ENCODE results near the gene PRKCZ.

The PRKCZ gene

GRCh38 chr1:2173546-2174347 lies 123.5 kb downstream of the PRKCZ start:
- in situ Hi-C loops (cut with HindIII; ENCODE audit: low sequenced_read_pairs), result no loop called here

DNA sequence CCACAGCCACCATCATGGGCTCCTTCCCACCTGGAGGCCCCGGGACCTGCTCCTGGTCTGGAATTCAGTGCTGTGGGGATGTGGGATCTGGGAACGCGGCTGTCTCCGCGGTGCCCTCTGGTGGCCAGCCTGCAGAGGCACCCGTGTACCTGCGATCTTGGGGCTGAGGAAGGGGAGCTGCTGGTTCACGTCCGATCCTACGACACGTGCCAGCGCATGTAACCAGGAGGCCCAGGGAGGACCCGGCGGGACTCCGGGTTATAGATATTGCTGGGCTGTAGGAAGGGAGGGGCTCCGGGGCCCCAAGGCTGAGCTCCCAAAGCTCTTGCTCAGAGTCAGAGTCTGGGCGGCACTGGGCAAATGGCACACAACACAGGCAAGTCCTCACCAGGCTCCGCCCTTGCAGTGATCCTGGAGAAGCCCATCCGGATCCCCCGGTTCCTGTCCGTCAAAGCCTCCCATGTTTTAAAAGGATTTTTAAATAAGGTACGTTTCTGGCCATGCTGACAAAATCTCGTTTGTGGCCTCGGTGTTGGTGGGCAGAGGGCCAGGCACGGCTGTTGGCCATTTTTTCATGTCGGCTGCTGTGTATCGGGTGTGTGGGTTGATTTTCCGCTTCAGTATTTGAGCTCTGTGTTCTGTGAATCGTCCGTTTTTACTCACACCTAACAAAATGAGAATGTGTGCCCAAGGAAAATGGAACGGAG lies 124.3 kb downstream of the PRKCZ start:
- in situ Hi-C loops (cut with HindIII; ENCODE audit: low sequenced_read_pairs), result no loop called here

- in situ Hi-C loops (cut with HindIII; ENCODE audit: low sequenced_read_pairs), result no loop called here
Measured at GRCh38 chr1:2175055-2175414, 124.8 kb downstream of the PRKCZ start.

- in situ Hi-C loops (cut with HindIII; ENCODE audit: low sequenced_read_pairs), result no loop called here
Measured at GRCh38 chr1:2175681-2176454, 125.7 kb downstream of the PRKCZ start.

DNA sequence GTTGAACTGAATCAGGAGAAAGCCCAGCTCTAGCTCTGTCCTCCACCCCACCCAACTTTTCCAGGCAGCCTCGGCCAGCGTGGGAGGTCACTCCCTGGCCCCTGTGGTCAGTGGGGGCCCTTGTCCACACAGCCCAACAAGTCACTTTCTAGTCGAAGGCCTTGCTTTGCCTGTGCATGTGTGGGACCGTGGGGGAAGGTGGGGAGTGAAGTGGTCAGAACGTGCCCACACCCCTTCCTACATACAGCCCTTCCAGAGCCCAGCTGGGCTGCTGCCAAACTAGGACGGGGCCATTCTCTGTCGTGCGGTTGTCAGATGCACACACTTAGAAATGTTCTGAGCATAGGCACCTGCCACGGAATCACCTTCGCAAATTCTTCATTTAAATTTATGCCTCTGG lies 126.4 kb downstream of the PRKCZ start:
- in situ Hi-C loops (cut with HindIII; ENCODE audit: low sequenced_read_pairs), result no loop called here

DNA sequence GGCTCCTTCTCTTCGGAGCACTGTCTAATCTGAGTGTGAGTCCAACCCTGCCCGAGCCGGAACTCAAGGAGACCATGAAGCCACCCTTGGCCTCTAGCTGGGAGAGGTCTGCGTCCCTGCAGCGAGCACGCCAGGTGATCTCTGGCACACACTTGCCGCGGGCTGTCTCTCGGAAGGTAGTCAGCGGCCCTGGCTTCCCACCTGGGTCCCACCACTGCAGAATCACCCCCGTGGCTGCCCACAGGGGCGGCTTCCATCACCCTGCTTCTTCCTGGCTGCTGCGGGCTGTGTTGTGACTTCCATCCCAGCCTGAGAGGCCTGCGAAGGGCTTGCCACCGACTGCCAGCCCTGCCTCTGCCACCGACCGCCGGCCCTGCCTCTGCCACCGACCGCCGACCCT lies 127.3 kb downstream of the PRKCZ start:
- in situ Hi-C loops (cut with HindIII; ENCODE audit: low sequenced_read_pairs), result no loop called here

- in situ Hi-C loops (cut with HindIII; ENCODE audit: low sequenced_read_pairs), result no loop called here
Measured at GRCh38 chr1:2177946-2178538, 127.8 kb downstream of the PRKCZ start.

DNA sequence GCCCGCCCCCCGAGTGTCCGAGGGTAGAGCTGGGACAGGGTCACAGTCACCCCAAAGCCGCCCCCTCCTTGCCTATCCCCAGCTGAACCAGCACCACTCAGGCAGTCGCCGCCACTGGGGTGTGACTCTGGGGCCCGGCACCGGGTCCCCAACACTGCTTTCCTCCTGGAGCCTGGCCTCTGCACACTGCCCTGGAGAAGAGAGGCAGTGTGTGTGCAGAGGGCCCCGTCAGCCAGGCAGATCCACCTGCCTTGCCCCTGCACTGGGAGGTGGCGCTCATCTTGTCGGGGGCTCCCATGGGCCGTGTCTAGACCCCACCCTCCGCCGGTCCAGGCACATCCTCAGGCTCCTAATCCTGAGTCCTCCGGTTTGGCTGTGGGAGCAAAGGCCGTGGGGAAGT lies 128.7 kb downstream of the PRKCZ start:
- in situ Hi-C loops (cut with HindIII; ENCODE audit: low sequenced_read_pairs), result no loop called here

- in situ Hi-C loops (cut with HindIII; ENCODE audit: low sequenced_read_pairs), result no loop called here
Measured at GRCh38 chr1:2179283-2180013, 129.2 kb downstream of the PRKCZ start.

DNA sequence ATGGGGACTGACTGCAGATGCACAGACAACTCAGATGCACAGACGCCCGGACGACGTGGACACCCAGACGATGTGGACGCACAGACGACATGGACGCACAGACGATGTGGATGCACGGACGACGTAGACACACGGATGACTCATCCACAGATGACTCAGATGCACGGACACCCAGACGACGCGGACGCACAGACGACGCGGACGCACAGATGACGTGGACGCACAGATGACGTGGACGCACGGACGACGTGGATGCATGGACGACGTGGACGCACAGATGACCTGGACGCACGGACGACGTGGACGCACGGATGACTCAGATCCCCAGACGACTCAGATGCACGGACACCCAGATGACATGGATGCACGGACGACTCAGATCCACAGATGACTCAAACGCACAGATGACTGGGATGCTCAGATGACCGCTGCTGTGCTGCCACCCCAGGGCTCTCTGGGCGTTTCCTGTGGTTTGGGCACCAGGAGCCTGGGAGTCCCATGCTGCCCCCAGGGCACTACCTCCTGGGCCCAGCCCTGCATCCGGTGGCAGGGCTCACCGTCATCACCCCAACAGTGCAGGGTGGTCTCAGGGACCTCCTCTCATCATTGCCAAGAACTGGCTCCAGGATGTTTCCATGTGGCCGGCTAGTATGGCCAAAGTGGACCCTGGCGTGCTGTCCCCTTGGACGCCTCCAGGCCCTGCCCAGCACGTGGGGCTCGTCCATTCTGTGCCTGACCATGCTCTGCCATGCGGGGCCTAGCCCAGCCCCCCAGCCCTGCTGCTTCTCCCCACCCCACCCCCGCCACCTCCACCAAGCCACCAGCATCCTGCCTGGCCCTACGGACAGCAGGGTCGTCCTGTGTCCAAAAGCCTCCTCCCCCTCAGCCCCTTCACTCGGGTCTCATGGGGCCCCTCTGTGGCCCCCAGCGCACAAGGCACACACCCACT lies 130.4 kb downstream of the PRKCZ start:
- in situ Hi-C loops (cut with HindIII; ENCODE audit: low sequenced_read_pairs), result no loop called here

GRCh38 chr1:2181271-2181670 lies 131.1 kb downstream of the PRKCZ start:
- in situ Hi-C loops (cut with HindIII; ENCODE audit: low sequenced_read_pairs), result no loop called here

- in situ Hi-C loops (cut with HindIII; ENCODE audit: low sequenced_read_pairs), result no loop called here
Measured at GRCh38 chr1:2181752-2182151, 131.5 kb downstream of the PRKCZ start.

GRCh38 chr1:2182376-2182775 lies 132.2 kb downstream of the PRKCZ start:
- in situ Hi-C loops (cut with HindIII; ENCODE audit: low sequenced_read_pairs), result no loop called here

- in situ Hi-C loops (cut with HindIII; ENCODE audit: low sequenced_read_pairs), result no loop called here
Measured at GRCh38 chr1:2183937-2184334, 133.7 kb downstream of the PRKCZ start.

DNA sequence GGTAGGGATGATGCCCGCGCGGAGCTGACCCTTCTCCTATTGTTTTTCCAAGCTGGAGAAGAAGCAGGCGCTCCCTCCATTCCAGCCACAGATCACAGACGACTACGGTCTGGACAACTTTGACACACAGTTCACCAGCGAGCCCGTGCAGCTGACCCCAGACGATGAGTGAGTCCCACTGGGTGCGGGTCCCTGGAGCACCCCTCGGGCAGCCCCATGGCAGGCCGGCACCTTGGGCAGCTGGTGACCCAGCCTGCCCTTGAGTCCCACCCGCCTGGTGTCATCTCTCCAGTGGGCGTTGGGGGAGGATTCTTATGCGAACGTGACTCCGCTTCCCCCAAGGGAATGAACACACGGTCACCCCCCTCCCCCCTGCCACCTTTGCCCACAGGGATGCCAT lies 134.3 kb downstream of the PRKCZ start:
- in situ Hi-C loops (cut with HindIII; ENCODE audit: low sequenced_read_pairs), result no loop called here

GRCh38 chr1:2184934-2185333 lies 134.7 kb downstream of the PRKCZ start:
- in situ Hi-C loops (cut with HindIII; ENCODE audit: low sequenced_read_pairs), result no loop called here

DNA sequence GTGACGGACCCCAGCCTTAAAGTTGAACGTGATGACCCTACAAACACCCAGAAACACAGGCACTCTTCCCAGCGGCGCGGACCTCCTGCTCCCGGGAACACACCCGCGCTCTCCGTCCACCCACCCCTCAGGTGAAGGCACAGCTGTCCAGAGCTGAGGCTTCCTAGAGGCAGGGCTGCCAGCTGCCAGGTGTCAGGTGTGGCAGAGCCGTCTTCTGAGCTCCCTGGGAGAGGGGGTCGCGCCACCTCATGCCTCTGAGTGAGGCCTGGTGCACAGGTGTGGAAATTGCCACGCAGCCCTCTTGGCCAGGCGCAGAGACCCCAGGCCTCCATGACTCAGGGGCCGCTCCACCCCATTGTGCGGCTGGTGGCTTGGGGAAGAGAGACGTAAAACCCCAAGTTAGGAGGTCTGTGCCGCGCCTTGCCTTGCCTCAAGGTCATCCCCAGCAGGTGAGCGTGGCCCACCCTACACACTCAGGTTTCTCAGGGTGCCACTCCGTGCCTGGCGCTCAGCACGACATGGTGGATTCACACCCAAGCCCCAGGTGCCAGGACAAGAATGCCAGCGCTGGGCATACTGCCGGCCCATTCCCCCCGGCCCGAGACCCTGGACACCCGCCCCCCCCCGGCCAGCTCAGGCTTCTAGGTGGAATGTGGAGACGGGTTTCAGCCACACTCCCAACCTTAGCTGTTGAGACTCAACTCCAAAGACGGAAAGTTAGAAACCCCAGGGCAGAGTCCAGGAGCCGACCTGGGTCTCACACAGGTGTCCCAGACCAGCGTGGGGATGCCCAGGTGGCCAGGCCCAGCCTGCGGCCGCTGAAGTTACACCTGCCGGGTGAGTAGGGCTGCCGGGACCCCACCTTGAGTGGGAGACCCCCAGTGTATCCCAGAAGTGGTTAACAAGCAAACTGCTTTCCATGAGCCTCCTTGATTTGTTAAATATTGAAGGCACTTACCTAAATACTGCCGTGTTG lies 136.0 kb downstream of the PRKCZ start:
- in situ Hi-C loops (cut with HindIII; ENCODE audit: low sequenced_read_pairs), result no loop called here

DNA sequence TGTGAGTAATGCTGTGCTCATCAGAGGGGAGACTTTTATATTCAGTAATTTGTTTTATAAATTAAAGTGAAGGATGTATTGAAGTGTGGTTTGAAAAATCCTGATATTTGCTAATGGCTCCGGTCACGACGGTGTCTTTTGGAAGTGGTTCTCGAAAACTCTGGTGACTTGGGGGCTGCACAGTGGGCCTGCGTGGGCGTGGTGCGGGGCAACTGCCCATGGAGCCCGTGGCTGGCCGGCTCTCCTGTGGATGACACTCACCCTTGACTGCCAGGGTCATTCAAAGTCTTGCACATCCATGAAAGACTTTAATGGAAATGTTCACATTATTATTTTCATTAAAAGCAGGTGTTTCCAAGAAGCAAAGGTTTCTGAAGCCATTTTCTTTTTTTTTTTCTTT lies 136.7 kb downstream of the PRKCZ start:
- in situ Hi-C loops (cut with HindIII; ENCODE audit: low sequenced_read_pairs), result no loop called here

All from DLD1 (cell line).